ENCODE results near the gene GFRA1.

The GFRA1 gene

GRCh38 chr10:116241085-116241484, 31.9 kb downstream of the GFRA1 start:
- DNase-seq (ENCODE audit: low read depth): no peak

GRCh38 chr10:116240157-116240950, 32.7 kb downstream of the GFRA1 start:
- DNase-seq (ENCODE audit: low read depth): no peak

GRCh38 chr10:116239229-116239628, 33.8 kb downstream of the GFRA1 start:
- no peak for DNase-seq (ENCODE audit: low read depth)

GRCh38 chr10:116237970-116238369, 35.0 kb downstream of the GFRA1 start:
- no peak for DNase-seq (ENCODE audit: low read depth)

- no peak for DNase-seq (ENCODE audit: low read depth)
These were observed 35.7 kb downstream of the GFRA1 start for GRCh38 chr10:116237260-116237659.

GRCh38 chr10:116233230-116233629, 39.8 kb downstream of the GFRA1 start:
- no peak for DNase-seq (ENCODE audit: low read depth)

- no peak for DNase-seq (ENCODE audit: low read depth)
These were observed 40.4 kb downstream of the GFRA1 start for GRCh38 chr10:116232613-116233012.

GRCh38 chr10:116226766-116227165, 46.2 kb downstream of the GFRA1 start:
- no peak for DNase-seq (ENCODE audit: low read depth)

GRCh38 chr10:116226053-116226452, 47.0 kb downstream of the GFRA1 start:
- DNase-seq (ENCODE audit: low read depth): no peak

GRCh38 chr10:116223289-116223688, 49.7 kb downstream of the GFRA1 start:
- no peak for DNase-seq (ENCODE audit: low read depth)

GRCh38 chr10:116221053-116221452, 52.0 kb downstream of the GFRA1 start:
- no peak for DNase-seq (ENCODE audit: low read depth)

- DNase-seq (ENCODE audit: low read depth): no peak
These were observed 56.3 kb downstream of the GFRA1 start for GRCh38 chr10:116216676-116217075.

GRCh38 chr10:116215651-116216050, 57.4 kb downstream of the GFRA1 start:
- no peak for DNase-seq (ENCODE audit: low read depth)

GRCh38 chr10:116211682-116212081, 61.3 kb downstream of the GFRA1 start:
- DNase-seq (ENCODE audit: low read depth): no peak

GRCh38 chr10:116210588-116211346, 62.2 kb downstream of the GFRA1 start:
- no peak for DNase-seq (ENCODE audit: low read depth)

GRCh38 chr10:116209781-116210180, 63.2 kb downstream of the GFRA1 start:
- no peak for DNase-seq (ENCODE audit: low read depth)

- DNase-seq (ENCODE audit: low read depth): no peak
These were observed 63.9 kb downstream of the GFRA1 start for GRCh38 chr10:116208956-116209567.

GRCh38 chr10:116207690-116208089, 65.3 kb downstream of the GFRA1 start:
- no peak for DNase-seq (ENCODE audit: low read depth)

- no peak for DNase-seq (ENCODE audit: low read depth)
These were observed 69.3 kb downstream of the GFRA1 start for GRCh38 chr10:116203661-116204060.

- DNase-seq (ENCODE audit: low read depth): no peak
These were observed 71.2 kb downstream of the GFRA1 start for GRCh38 chr10:116201670-116202430.

GRCh38 chr10:116201011-116201410, 72.0 kb downstream of the GFRA1 start:
- no peak for DNase-seq (ENCODE audit: low read depth)

- DNase-seq (ENCODE audit: low read depth): no peak
These were observed 74.3 kb downstream of the GFRA1 start for GRCh38 chr10:116198676-116199035.
